ENCODE results near the gene KAT6B. TPM values are rescaled to one million over a fixed set of nuclear protein-coding genes. Genes with fewer than 3 reads are reported as not detected.

KAT6B gene
- polyA plus RNA-seq, 6 donors from 2014 or later = 12.0 to 42.5 (median 29.4) TPM

DNA sequence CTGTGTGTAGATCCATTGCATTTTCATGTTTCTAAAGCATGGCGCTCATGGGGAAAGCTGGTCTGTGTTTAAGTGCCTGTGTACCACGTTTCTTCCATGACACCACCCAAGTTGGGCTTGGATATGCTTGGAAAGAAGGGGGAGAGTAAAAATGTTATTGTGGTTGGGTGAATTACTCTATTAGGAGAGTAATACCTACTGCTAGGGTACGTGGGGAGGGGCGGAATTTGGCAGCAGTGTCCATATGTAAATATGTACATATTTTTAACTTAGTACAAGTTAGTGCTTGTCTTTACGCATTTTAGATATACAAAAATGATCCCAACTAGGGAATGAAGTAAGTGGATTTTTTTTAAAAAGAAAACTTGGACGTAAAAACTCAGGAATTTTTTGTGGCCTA, 242.1 kb downstream of the KAT6B start:
- Mint-ChIP-seq H3K36me3 (no peaks in the 10 kb centered on the region), H3K27ac (no peak overlapping the region), H3K4me3 (no peak overlapping the region), H3K9me3 (no peaks in the 10 kb centered on the region), H3K4me1 (no peaks in the 10 kb centered on the region), H3K27me3 (no peaks in the 10 kb centered on the region)
- ATAC-seq (ENCODE audit: low read depth in 2 of 2) = no peak
- DNase-seq = no peak

DNA sequence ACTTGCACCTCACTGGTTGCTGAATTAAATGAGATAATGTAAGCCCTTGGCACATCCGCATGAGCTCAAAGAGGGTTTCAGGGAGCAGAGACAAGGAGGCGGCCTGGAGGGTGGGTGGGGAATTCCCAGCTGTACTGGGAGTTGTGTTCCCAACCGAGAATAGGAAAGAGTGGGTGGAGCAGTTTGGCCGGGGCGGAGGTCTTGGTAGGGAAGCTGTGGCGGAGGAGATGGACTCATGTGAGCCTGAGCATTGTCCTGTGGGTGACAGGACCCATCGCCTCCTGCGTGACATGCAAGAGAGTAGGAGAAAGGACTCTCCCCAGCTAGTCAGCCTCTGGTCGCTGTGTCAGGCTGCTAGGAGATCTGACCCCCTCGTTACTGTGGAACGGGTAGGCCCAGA, 244.1 kb downstream of the KAT6B start:
- Mint-ChIP-seq H3K4me1 (no peaks in the 10 kb centered on the region), H3K4me3 (no peak overlapping the region), H3K9me3 (no peaks in the 10 kb centered on the region), H3K36me3 (no peaks in the 10 kb centered on the region), H3K27ac (no peak overlapping the region), H3K27me3 (no peaks in the 10 kb centered on the region)
- DNase-seq (no peak), ATAC-seq (ENCODE audit: low read depth in 2 of 2) (no peak)

DNA sequence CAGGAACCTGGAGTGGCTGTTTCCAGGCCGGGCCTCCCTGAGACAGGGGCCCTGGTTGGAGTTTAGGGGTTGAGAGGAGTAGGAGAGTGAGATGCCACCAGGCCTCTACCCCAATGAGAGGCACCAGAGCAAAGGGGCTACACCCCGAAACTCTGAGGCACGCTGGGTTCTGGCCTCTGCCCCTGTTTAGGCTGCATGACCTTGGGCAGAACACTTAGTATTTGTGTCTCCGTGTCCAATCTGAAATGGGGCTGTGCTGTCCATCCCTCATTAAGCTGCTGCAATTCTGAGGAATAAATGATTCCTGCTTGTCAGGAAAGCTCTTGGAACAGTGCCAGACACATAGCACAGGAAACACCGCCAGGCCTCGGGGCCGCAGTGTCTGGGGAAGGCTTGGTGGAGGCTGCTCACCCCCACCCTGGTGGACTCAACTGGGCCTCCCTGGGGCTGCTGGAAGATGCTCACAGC, 244.6 kb downstream of the KAT6B start:
- no peak for ATAC-seq (ENCODE audit: low read depth in 2 of 2)
- no peak overlapping the region for H3K27ac Mint-ChIP-seq
- H3K4me3 Mint-ChIP-seq = no peak overlapping the region
- no peaks in the 10 kb centered on the region for H3K27me3 Mint-ChIP-seq
- no peaks in the 10 kb centered on the region for H3K36me3 Mint-ChIP-seq
- no peaks in the 10 kb centered on the region for H3K4me1 Mint-ChIP-seq
- H3K9me3 Mint-ChIP-seq = no peaks in the 10 kb centered on the region
- DNase-seq = no peak

DNA sequence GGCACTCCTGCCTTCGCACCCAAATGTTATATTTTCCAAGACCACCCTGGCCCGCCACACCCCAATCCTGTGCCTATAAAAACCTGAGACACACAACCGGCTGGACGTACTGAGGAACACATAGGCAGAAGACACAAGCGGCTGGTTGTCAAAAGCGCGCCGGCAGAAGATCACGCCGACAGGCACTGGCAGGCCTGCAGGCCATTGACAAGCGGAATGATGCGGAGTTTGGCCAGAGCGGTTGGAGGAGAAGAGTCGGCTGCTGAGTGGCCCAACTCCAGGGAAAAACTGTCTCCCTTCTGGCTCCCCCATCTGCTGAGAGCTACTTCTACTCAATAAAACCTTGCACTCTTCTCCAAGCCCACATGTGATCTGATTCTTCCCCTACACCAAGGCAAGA, 245.4 kb downstream of the KAT6B start:
- H3K27ac Mint-ChIP-seq = peak overlapping the region in 1 of 6 donors; percentile 32
- no peaks in the 10 kb centered on the region for H3K36me3 Mint-ChIP-seq
- no peaks in the 10 kb centered on the region for H3K4me1 Mint-ChIP-seq
- H3K27me3 Mint-ChIP-seq = no peaks in the 10 kb centered on the region
- no peak for DNase-seq
- H3K9me3 Mint-ChIP-seq = no peaks in the 10 kb centered on the region
- no peak for ATAC-seq (ENCODE audit: low read depth in 2 of 2)
- H3K4me3 Mint-ChIP-seq = no peak overlapping the region

DNA sequence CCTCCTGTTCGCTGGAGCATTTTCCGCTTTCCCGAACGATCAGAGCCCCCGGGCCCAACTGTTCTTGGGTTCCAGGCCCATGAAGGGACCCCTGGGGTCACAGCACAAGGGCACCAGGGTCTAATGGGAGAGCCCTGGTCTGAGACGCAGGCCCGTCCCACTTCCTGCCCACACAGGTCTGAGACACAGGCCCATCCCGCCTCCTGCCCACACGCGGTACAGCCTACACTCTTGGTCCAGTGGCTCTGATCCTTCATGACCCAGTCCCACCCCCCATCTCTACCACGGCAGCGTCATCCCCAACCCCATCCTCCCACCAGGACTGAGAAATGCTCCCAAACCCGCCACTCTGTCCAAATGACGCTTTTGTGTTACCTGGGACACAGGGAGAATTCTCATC, 246.3 kb downstream of the KAT6B start:
- Mint-ChIP-seq H3K27ac (peak overlapping the region in 1 of 6 donors; percentile 37), H3K27me3 (no peaks in the 10 kb centered on the region), H3K36me3 (no peaks in the 10 kb centered on the region), H3K4me1 (no peaks in the 10 kb centered on the region), H3K9me3 (no peaks in the 10 kb centered on the region), H3K4me3 (no peak overlapping the region)
- DNase-seq (no peak), ATAC-seq (ENCODE audit: low read depth in 2 of 2) (no peak)

DNA sequence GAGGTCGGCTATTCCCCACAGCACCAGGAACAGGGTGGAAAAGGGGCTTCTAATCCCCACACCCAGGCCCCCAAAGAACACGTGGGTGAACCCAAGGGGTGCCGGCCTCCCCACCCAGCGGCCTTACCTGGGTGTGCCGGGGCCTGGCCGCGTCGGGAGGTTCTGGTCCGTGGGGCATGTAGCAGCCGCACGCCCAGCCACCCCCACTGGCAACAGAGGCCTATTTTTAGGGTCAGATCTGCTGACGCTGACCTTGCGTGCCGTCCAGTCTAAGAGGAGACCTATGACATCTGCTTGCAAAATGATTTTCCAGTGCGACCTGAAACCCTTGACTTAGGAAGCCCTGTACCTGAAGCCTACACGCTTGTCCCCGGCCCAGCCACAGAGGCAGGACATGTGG, 247.0 kb downstream of the KAT6B start:
- H3K36me3 Mint-ChIP-seq = no peaks in the 10 kb centered on the region
- H3K4me3 Mint-ChIP-seq = no peak overlapping the region
- DNase-seq (no peak), ATAC-seq (ENCODE audit: low read depth in 2 of 2) (no peak)
- no peaks in the 10 kb centered on the region for H3K4me1 Mint-ChIP-seq
- H3K27me3 Mint-ChIP-seq = no peaks in the 10 kb centered on the region
- H3K9me3 Mint-ChIP-seq = no peaks in the 10 kb centered on the region
- H3K27ac Mint-ChIP-seq = no peak overlapping the region

DNA sequence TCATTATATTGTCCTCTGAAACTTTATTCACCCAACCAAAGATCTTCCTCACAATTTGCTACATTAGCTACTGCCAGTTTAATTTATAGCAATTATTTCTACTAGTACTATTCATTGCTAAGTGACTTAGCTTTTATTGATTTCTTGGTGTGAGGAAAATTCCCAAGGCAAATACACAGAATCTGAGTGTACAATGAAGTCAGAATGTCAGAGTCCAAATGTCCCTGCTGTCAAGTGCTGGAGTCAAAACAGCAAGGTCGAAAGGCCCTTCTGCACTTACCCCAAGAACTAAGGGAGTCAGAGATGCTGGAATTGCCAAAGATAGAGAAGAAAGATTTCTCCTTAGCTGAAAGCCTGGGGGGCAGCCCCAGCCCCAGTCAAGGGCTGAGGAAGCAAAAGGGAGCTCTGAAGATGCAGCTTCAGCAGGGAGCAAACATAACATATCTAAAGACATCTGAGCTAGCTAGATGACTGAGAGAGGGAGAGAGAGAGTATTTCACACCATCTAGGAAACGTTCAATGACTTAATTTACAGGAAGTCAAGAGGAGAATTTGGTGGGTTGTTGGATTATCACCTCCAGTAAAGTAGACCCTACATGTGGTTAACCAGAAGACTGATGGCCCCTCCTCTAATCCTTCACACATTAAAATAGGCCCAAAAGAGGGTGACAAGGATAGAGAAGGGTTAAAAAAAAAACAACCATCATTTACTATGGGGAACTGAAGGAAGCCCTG, 248.5 kb downstream of the KAT6B start:
- H3K4me3 Mint-ChIP-seq = no peak overlapping the region
- H3K27me3 Mint-ChIP-seq = no peaks in the 10 kb centered on the region
- no peaks in the 10 kb centered on the region for H3K4me1 Mint-ChIP-seq
- ATAC-seq (ENCODE audit: low read depth in 2 of 2) (no peak), DNase-seq (no peak)
- H3K9me3 Mint-ChIP-seq = no peaks in the 10 kb centered on the region
- H3K27ac Mint-ChIP-seq = peak overlapping the region in 1 of 6 donors; percentile 75
- no peaks in the 10 kb centered on the region for H3K36me3 Mint-ChIP-seq

DNA sequence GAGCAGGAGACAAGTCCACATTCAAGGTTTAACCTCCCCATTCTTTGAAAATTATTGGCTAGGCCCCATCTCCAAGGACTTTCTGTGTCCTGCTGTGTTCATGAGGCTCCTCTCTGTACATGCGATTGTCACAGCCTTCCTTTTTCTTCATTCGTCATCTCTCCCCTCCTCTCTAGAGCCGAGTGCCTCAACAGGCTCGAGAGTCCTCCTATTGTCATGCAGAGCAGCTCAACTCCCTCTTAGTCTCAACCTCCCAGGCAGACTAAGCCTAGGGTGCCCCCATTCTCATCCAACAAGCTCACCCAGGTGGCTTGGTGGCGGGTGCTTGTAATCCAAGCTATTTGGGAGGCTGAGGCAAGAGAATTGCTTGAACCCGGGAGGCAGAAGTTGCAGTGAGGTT, 249.9 kb downstream of the KAT6B start:
- no peaks in the 10 kb centered on the region for H3K4me1 Mint-ChIP-seq
- no peak overlapping the region for H3K4me3 Mint-ChIP-seq
- no peaks in the 10 kb centered on the region for H3K27me3 Mint-ChIP-seq
- DNase-seq = no peak
- peaks cover 2 to 6% (median 4%) of the 10 kb centered on the region in 7 donors for H3K9me3 Mint-ChIP-seq
- ATAC-seq (ENCODE audit: low read depth in 2 of 2) = no peak
- peak overlapping the region in 1 of 6 donors; percentile 57 for H3K27ac Mint-ChIP-seq
- peaks cover 4% of the 10 kb centered on the region in 2 donors for H3K36me3 Mint-ChIP-seq

DNA sequence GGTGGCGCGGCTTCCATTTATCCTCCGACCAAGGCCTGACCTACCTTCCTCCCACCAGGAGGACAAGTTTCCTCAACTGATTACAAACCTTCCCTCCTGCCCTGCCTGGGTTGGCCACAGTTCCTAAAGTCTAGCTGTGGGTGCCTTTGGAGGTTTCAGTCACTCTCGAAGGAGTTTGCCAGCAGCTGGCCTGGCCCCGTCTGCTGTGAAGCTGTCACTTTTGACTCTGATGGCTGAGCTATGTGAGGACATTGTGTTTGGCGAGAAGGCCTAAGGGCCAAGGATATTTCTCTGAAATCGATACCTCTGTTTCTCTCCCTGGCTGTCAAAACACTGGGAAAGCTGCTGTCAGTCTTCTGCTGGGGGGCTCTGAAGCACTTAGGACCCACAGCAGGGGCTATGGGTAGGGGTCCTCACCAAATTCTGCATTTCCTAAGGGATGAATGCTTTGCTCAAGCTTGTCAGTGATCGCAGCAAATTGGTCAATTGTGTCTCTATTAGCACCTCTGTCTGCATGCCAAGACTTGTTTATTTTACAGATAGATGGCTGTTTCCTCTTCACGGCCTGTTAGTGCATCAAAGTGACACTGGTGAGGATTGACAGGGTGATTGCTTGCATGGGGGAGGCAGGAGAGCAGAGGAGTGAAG, 253.2 kb downstream of the KAT6B start:
- Mint-ChIP-seq H3K4me3 (no peak overlapping the region), H3K27ac (no peak overlapping the region), H3K4me1 (no peaks in the 10 kb centered on the region), H3K9me3 (peaks cover 3 to 14% (median 8%) of the 10 kb centered on the region in 7 donors), H3K36me3 (peaks cover 5 to 7% of the 10 kb centered on the region in 2 donors), H3K27me3 (no peaks in the 10 kb centered on the region)
- ATAC-seq (ENCODE audit: low read depth in 2 of 2) = no peak
- DNase-seq = no peak

DNA sequence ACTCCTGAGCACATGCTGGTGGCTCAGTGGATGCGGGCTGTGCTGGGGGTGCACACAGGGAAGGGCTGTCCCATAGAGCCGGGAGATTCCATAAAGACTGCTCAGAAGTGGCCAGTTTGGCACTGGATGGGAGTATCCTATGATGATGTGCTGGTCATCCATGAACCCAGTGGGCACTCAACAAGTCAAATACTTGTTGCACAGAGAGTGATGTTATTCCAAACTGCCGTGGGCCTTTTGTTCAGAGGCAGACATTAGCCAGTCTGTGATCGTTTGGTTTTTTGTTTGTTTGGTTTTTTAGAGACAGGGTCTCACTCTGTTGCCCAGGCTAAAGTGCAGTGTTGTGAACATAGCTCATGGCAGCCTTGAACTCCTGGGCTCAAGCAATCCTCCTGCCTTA, 254.2 kb downstream of the KAT6B start:
- H3K4me3 Mint-ChIP-seq = no peak overlapping the region
- ATAC-seq (ENCODE audit: low read depth in 2 of 2) (no peak), DNase-seq (no peak)
- no peak overlapping the region for H3K27ac Mint-ChIP-seq
- peaks cover 5 to 7% of the 10 kb centered on the region in 2 donors for H3K36me3 Mint-ChIP-seq
- H3K9me3 Mint-ChIP-seq = peaks cover 3 to 14% (median 8%) of the 10 kb centered on the region in 7 donors
- H3K27me3 Mint-ChIP-seq = no peaks in the 10 kb centered on the region
- H3K4me1 Mint-ChIP-seq = no peaks in the 10 kb centered on the region

DNA sequence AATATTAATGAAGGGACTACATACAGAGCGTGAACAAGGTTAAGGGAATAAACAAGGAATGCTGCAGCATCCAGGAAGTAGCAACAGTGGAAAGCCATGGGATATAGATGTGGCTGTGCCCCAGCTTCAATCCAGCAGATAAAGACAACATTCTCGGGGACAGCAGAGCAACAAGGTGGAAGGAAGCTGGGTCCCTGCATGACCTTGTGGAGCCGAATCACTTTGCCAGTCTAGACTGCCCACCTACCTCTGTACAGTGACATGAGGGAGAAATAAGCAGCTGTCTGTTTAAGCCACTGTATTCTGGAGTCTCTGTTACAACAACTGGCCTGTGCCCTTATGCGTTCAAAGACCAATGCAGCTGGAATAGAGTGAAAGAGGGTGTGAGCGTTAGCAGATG, 255.0 kb downstream of the KAT6B start:
- peaks cover 5 to 7% of the 10 kb centered on the region in 2 donors for H3K36me3 Mint-ChIP-seq
- peaks cover 3 to 14% (median 8%) of the 10 kb centered on the region in 7 donors for H3K9me3 Mint-ChIP-seq
- ATAC-seq (ENCODE audit: low read depth in 2 of 2) = no peak
- no peaks in the 10 kb centered on the region for H3K27me3 Mint-ChIP-seq
- no peak for DNase-seq
- H3K27ac Mint-ChIP-seq = no peak overlapping the region
- H3K4me1 Mint-ChIP-seq = no peaks in the 10 kb centered on the region
- H3K4me3 Mint-ChIP-seq = no peak overlapping the region
